Stomach smooth muscle (tissue), 2 donors: Measurements from ENCODE around the gene HSF2BP.
"Not testable (repeated sequence)": the region's sequence is repeated elsewhere in the genome, so short reads cannot be mapped to it uniquely, and the experiment has no call there.

ENCODE experiments used
- H3K27ac ChIP-seq: one replicate; pipeline ENCODE4 v1.7.0; 2013; ENCODE audit warnings: mild to moderate bottlenecking, low read length, inconsistent platforms
- H3K27me3 ChIP-seq, 2 donors: one replicate each; pipeline ENCODE4 v1.7.0; 2013; ENCODE audit warnings: low read length in 2 of 2; ENCODE audit not compliant: insufficient read depth in 2 of 2, control insufficient read depth in 1 of 2
- H3K36me3 ChIP-seq, 2 donors: one replicate each; pipeline ENCODE4 v1.7.0; 2013; ENCODE audit warnings: low read length in 2 of 2; ENCODE audit not compliant: control insufficient read depth in 2 of 2, insufficient read depth in 2 of 2
- H3K4me1 ChIP-seq: one replicate; pipeline ENCODE4 v1.7.0; 2013; ENCODE audit warnings: low read length; ENCODE audit not compliant: control insufficient read depth, insufficient read depth
- H3K4me3 ChIP-seq, 2 donors: one replicate each; pipeline ENCODE4 v1.7.0; 2013; ENCODE audit warnings: low read length in 2 of 2
- H3K9ac ChIP-seq, 2 donors: one replicate each; pipeline ENCODE4 v1.7.0; 2013; ENCODE audit warnings: low read length in 2 of 2, mild to moderate bottlenecking in 1 of 2
- H3K9me3 ChIP-seq, 2 donors: one replicate each; pipeline ENCODE4 v1.7.0; 2013; ENCODE audit warnings: low read length in 2 of 2; ENCODE audit not compliant: control insufficient read depth in 2 of 2
- donor health status: healthy.
- donor health status: Pancreatic carcinoma.

The HSF2BP gene

DNA sequence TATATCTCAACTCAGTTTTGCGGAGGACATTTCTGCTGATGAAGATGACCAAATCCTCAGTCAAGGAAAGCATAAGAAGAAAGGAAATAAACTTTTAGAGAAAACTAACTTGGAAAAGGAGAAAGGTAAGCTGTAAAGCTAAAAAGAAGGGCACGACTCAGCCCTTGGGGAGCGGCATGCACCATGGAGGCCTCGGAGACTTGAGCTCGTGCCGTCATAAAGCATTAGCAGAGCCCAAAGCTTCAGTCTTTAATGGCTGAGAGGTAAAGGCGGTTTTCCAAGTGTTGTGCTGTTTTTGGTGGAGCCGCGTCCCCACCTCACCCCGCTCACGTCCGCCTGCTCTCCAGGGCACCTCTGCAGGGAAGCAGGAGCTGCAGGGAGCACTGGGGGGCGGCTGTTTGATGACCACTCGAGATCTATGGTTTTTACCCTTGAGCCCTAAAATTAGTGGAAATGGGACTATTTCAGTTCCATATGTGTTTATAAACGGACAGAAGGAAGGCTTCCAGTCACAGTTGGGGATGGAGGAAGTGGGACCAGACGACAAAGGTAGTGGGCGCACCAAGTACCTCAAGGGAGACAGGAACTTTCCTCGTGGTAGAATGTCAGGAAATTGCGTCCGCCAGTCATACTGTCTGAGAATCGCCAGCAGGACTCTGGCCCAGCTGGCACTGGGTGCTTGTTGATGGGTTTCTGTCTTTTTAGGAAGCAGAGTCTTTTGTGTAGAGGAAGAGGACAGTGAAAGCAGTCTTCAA, 27.7 kb upstream of the HSF2BP start:
- Histone ChIP-seq H3K27me3 (no peaks in the 10 kb centered on the region), H3K4me3 (no peak overlapping the region), H3K27ac (no peak overlapping the region), H3K36me3 (peaks cover 62 to 68% of the 10 kb centered on the region in 2 donors), H3K4me1 (no peaks in the 10 kb centered on the region), H3K9ac (no peak overlapping the region), H3K9me3 (no peaks in the 10 kb centered on the region)

DNA sequence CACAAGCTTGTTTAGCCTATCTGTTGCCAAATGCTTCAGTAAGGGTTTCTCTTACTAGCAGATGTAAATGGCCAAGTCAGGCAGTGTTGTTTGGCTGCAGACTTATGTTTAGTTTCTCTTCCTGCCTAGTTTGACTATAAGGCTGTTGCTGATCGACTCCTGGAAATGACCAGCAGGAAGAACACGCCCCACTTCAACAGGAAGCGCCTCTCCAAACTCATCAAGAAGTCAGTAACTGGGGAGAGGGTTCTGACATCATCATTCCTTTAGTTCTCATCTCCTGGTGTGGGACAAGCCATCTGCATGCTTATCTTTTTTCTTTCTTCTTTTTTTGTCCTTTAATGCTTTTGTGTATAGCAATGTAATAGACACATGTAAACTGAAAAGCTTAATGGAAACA, 25.1 kb upstream of the HSF2BP start:
- no peaks in the 10 kb centered on the region for H3K4me1 ChIP-seq
- H3K9ac ChIP-seq = no peak overlapping the region
- no peaks in the 10 kb centered on the region for H3K9me3 ChIP-seq
- no peak overlapping the region for H3K27ac ChIP-seq
- H3K27me3 ChIP-seq = no peaks in the 10 kb centered on the region
- H3K4me3 ChIP-seq = no peak overlapping the region
- H3K36me3 ChIP-seq = peaks cover 44 to 48% of the 10 kb centered on the region in 2 donors

DNA sequence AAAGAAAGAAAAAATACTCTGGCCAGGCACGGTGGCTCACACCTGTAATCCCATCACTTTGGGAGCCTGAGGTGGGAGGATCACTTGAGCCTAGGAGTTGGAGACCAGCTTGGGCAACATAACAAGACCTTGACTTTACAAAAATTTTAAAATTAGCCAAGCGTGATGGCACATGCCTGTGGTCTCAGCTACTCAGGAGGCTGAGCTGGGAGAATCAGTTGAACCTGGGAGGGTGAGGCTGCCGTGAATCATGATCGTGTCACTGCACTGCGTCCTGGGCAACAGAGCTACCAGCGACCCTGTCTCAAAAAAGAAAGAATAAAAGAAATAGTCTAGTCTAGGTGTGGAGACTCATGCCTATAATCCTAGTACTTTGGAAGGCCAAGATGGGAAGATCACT, 22.4 kb upstream of the HSF2BP start:
- Histone ChIP-seq H3K4me3 (no peak overlapping the region), H3K36me3 (peaks cover 35 to 38% of the 10 kb centered on the region in 2 donors)

DNA sequence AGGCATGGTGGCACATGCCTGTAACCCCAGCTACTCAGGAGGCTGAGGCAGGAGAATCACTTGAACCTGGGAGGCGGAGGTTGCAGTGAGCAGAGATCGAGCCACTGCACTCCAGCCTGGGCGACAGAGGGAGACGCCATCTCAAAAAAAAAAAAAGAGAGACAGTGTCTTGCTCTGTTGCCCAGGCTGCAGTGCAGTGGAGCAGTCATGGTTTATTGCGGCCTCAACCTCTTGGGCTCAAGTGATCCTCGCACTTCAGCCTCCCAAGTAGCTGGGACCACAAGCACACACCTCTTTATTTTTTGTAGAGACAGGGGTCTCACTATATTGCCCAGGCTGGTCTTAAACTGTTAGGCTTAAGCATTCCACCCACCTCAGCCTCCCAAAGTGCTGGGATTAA, 21.1 kb upstream of the HSF2BP start:
- not testable (repeated sequence) for H3K9ac ChIP-seq, H3K9me3 ChIP-seq, H3K27me3 ChIP-seq, H3K4me3 ChIP-seq, H3K4me1 ChIP-seq, H3K27ac ChIP-seq
- peaks cover 30 to 38% of the 10 kb centered on the region in 2 donors for H3K36me3 ChIP-seq

More for the DNA sequence above, 22.4 kb upstream of the HSF2BP start:
- H3K4me1 ChIP-seq = no peaks in the 10 kb centered on the region
- no peak overlapping the region for H3K27ac ChIP-seq
- no peak overlapping the region for H3K9ac ChIP-seq
- H3K27me3 ChIP-seq = no peaks in the 10 kb centered on the region
- H3K9me3 ChIP-seq = no peaks in the 10 kb centered on the region

DNA sequence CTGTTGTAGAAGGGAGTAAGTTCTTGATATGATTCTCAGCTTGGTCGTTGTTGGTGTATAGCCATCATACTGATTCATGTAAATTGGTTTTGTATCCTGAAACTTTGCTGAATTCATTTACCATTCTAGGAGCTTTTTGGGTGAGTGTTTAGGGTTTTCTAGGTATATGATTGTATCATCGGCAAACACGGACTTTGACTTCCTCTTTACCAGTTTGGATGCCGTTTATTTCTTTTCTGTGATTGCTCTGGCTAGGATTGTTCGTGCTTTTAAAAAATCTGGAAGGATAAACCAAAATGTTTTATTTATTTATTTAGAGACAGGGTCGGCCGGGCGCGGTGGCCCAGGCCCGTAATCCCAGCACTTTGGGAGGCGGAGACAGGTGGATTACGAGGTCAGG, 20.7 kb upstream of the HSF2BP start:
- Histone ChIP-seq H3K9me3 (no peaks in the 10 kb centered on the region), H3K4me3 (no peak overlapping the region), H3K27ac (no peak overlapping the region), H3K4me1 (no peaks in the 10 kb centered on the region), H3K9ac (no peak overlapping the region), H3K36me3 (peaks cover 30 to 38% of the 10 kb centered on the region in 2 donors), H3K27me3 (no peaks in the 10 kb centered on the region)

DNA sequence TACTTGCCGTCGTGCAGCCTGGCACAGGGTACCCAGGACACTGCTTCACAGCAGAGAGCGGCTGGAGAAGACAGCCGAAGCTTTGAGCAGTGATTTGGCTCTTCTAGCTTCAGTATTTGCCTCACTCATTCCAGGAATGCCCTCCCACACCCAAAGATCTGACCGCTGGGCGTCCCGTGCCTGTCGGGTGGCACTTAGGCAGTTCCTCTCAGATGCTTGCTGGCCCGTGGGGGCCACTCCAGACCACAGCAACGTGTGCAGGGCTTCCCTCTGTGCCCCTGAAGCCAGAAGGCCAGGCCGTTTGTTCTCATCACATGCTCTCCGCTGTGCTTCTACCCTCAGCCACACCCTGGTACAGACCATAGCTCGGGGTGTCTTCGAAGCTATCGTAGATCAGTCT, 17.1 kb upstream of the HSF2BP start:
- Histone ChIP-seq H3K27ac (no peak overlapping the region), H3K9ac (no peak overlapping the region), H3K36me3 (peaks cover 25 to 33% of the 10 kb centered on the region in 2 donors), H3K4me3 (no peak overlapping the region), H3K4me1 (no peaks in the 10 kb centered on the region), H3K9me3 (no peaks in the 10 kb centered on the region), H3K27me3 (no peaks in the 10 kb centered on the region)

DNA sequence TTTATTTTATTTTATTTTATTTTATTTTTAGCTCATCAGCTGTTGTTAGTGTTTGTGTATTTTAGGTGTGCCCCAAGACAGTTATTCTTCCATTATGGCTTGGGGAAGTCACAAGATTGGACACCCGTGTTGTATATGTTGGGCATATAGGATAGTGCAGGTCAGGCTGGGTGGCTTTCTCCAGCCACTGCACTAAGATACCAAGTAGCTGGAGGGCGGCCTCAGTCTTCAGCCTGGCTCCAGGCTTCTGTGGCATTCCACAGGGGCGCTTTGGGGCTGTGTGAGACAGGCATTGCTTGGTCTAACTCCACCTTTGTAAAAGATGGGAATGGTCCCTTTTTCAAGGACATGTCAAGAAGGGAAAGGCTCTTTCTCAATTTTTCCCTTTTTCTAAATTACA, 16.6 kb upstream of the HSF2BP start:
- Histone ChIP-seq H3K27me3 (no peaks in the 10 kb centered on the region), H3K4me3 (no peak overlapping the region), H3K9ac (no peak overlapping the region), H3K9me3 (no peaks in the 10 kb centered on the region), H3K4me1 (no peaks in the 10 kb centered on the region), H3K36me3 (peaks cover 27 to 37% of the 10 kb centered on the region in 2 donors), H3K27ac (no peak overlapping the region)

DNA sequence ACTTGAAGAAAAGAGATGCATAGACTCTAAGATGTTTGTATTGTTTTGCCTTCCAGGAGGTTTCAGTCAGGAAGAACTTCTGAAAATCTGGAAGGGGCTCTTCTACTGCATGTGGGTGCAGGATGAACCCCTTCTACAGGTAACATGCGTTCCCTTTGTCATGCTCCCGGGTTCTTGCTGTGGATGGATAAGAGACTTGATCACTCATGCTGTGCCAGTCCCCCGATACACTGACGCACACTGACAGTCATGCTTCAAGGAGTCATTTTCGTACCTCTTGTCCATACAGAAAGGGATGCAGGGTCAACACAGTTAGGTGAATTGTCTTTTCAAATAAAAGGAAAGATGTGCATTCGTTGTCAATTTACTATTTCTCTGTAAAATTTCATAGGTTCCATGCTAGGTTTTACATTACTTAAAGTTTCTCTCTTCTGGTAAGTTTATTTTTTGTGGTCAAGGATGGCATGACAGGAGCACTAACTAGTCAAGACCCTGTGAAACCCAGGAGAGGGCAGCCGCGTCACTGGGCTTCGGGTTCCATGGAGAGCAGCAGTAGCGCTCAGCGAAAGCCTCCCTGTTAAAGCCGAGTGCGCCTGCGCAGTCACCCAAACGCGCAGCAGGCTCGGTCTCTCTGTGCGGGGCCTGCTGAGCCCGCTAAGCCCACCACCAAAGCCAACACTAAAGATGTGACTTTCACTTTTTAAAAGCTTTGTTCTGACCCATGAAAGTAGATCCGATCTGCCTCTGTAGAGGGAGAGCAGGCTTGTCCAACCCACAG, 10.7 kb upstream of the HSF2BP start:
- peaks cover 24 to 25% of the 10 kb centered on the region in 2 donors for H3K36me3 ChIP-seq
- no peaks in the 10 kb centered on the region for H3K4me1 ChIP-seq
- H3K9ac ChIP-seq = no peak overlapping the region
- no peak overlapping the region for H3K4me3 ChIP-seq
- no peaks in the 10 kb centered on the region for H3K9me3 ChIP-seq
- no peaks in the 10 kb centered on the region for H3K27me3 ChIP-seq
- no peak overlapping the region for H3K27ac ChIP-seq

DNA sequence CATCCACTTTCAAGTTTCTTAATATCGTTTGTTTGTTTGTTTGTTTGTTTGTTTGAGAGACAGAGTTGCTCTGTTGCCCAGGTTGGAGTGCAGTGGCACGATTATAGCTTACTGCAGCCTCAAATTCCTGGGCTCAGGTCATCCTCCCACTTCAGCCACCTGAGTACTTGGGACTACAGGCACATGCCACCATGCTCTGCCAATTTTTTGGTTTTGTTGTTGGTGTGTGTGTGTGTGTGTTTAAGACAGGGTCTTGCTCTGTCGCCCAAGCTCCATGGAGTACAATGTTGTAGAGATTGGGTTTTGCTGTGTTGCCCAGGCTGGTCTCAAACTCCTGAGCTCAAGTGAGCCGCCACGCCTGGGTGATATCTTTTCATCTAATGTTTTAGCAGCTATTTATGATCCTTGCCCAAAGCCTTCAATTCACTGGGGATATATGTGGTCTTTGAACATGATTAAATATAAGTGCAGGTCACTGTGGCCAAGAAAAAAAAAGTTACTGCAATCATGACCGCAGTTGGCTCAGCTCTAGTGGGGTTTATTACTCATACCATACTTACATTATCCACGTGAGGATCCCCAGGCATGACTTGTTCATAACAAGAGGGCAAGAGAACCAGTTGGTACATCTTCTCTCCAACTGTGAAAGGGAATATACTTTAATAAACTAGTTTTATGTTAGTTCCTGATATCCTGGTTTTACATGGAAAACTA, 8.1 kb upstream of the HSF2BP start:
- H3K4me1 ChIP-seq = no peaks in the 10 kb centered on the region
- H3K9ac ChIP-seq = no peak overlapping the region
- H3K9me3 ChIP-seq = no peaks in the 10 kb centered on the region
- no peak overlapping the region for H3K4me3 ChIP-seq
- H3K27ac ChIP-seq = no peak overlapping the region
- H3K27me3 ChIP-seq = no peaks in the 10 kb centered on the region
- H3K36me3 ChIP-seq = peaks cover 21 to 25% of the 10 kb centered on the region in 2 donors

DNA sequence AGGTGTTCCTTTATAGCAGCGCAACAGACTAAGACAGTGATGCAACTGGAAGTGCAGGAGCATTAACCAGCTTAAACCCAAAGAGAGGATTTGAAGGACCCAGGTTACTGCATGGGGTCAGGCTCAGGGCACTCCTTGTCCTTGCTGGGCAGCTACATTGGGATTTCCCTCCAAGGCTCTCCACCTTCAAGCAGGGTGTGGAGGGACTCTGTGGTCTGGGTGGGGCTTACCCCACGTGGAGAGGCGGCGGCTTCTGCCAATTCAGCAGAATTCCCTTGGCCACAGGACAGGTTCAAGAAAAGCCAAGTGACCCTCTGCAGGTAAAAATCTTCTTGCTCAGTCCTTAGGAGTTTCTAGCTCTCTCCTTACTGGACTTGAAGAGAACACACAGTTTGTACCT, 6.6 kb upstream of the HSF2BP start:
- Histone ChIP-seq H3K4me1 (peaks cover 2% of the 10 kb centered on the region), H3K36me3 (peaks cover 15 to 20% of the 10 kb centered on the region in 2 donors), H3K4me3 (no peak overlapping the region)

More for the DNA sequence above, 6.6 kb upstream of the HSF2BP start:
- Histone ChIP-seq H3K9ac (no peak overlapping the region), H3K9me3 (no peaks in the 10 kb centered on the region), H3K27ac (no peak overlapping the region), H3K27me3 (no peaks in the 10 kb centered on the region)
